Endothelial cell of umbilical vein (primary cell): Measurements from ENCODE around the gene SLMAP. TPM values are rescaled to one million over a fixed set of nuclear protein-coding genes. Genes with fewer than 3 reads are reported as not detected.
A peak's percentile ranks its signal among the peaks of the same experiment; 100 is the strongest.

Source experiments
- BruUV-seq: library from RNA; stranded (reverse); fragments of 400-500 nt; replicated peaks from 2 replicates; lab custom pipeline; 2021; lab: Mats Ljungman, UMichigan
- CTCF ChIA-PET: fragments of 300-600, 350-600 bp; sonication (Branson Sonifier 250); formaldehyde crosslinking; loops from one replicate; lab custom pipeline; 2021; ENCODE audit warnings: antibody characterized with exemption, inconsistent platforms; lab: Charles Lee
- POLR2A ChIA-PET: fragments of 300-600, 350-600 bp; sonication (Branson Sonifier 250); formaldehyde crosslinking; loops from one replicate; lab custom pipeline; 2021; ENCODE audit warnings: antibody characterized with exemption, inconsistent platforms; lab: Charles Lee
- DNase-seq: peaks from one replicate; pipeline ENCODE4 v3.0.0-alpha.2; 2011; ENCODE audit warnings: low read depth, low spot score
- FAIRE-seq: peaks from 2 replicates; lab custom pipeline; 2011; peaks lifted over from hg19 to GRCh38; lab: Jason Lieb, UNC
- H2AFZ ChIP-seq: 2 replicates; pipeline ENCODE4 v1.6.0; 2012; ENCODE audit warnings: low read depth, low read length, control low read depth, inconsistent platforms
- H3K27ac ChIP-seq: 2 replicates; pipeline ENCODE4 v1.5.1; 2011; ENCODE audit warnings: low read depth, mild to moderate bottlenecking, control low read depth, low read length, moderate library complexity; ENCODE audit not compliant: insufficient read depth
- H3K27me3 ChIP-seq, 2 experiments: 2 replicates each; pipeline versions ENCODE4 v1.6.0 to v1.6.1; 2011; ENCODE audit warnings: low read length in 2 of 2, mixed read lengths in 1 of 2; ENCODE audit not compliant: control insufficient read depth in 2 of 2, insufficient read depth in 2 of 2
- H3K36me3 ChIP-seq, 2 experiments: 2 replicates in 1 of 2; 3 replicates in 1 of 2; pipeline ENCODE4 v1.5.1; 2011; ENCODE audit warnings: low read length in 2 of 2, mild to moderate bottlenecking in 1 of 2, moderate library complexity in 1 of 2; ENCODE audit not compliant: control insufficient read depth in 2 of 2, insufficient read depth in 2 of 2; ENCODE audit errors: extremely low read depth in 1 of 2
- H3K4me1 ChIP-seq: 3 replicates; pipeline ENCODE4 v1.5.1; 2011; ENCODE audit warnings: mild to moderate bottlenecking, low read length; ENCODE audit not compliant: control insufficient read depth, insufficient read depth; ENCODE audit errors: extremely low read depth
- H3K4me2 ChIP-seq: 2 replicates; pipeline ENCODE4 v1.6.1; 2011; ENCODE audit warnings: low read length, control low read depth, mixed read lengths; ENCODE audit not compliant: insufficient read depth
- H3K4me3 ChIP-seq, 3 experiments: fragments of 200-600 bp in 1 of 3; sonication (generic), shearing (Covaris generic) in 1 of 3; replicated peaks in 1 of 3; 2 replicates each; pipeline ENCODE4 v1.5.1; 2011 to 2016; ENCODE audit warnings: control low read depth in 3 of 3, low read length in 3 of 3, mild to moderate bottlenecking in 2 of 3, inconsistent platforms in 1 of 3, low read depth in 1 of 3, moderate library complexity in 1 of 3; ENCODE audit not compliant: insufficient read depth in 1 of 3
- H3K79me2 ChIP-seq: 2 replicates; pipeline ENCODE4 v1.6.0; 2012; ENCODE audit warnings: low read length, inconsistent platforms; ENCODE audit not compliant: control insufficient read depth, insufficient read depth
- H3K9ac ChIP-seq: replicated peaks from 2 replicates; pipeline ENCODE3; 2011; ENCODE audit warnings: low read length, control low read depth; ENCODE audit not compliant: insufficient read depth; ENCODE audit errors: extremely low read depth
- H3K9me1 ChIP-seq: replicated peaks from 3 replicates; pipeline ENCODE4 v1.6.0; 2011; ENCODE audit warnings: mild to moderate bottlenecking, low read length; ENCODE audit not compliant: control insufficient read depth, insufficient read depth; ENCODE audit errors: extremely low read depth
- H3K9me3 ChIP-seq: replicated peaks from 2 replicates; pipeline ENCODE4 v1.5.1; 2012; ENCODE audit warnings: low read length, inconsistent platforms; ENCODE audit not compliant: control insufficient read depth, insufficient read depth
- H4K20me1 ChIP-seq: replicated peaks from 2 replicates; pipeline ENCODE3; 2011; ENCODE audit warnings: mild to moderate bottlenecking, low read length; ENCODE audit not compliant: control insufficient read depth, insufficient read depth; ENCODE audit errors: extremely low read depth
- EZH2 ChIP-seq: IDR thresholded peaks from 2 replicates; pipeline ENCODE4 v1.6.1; 2012; ENCODE audit warnings: borderline replicate concordance, low read depth, mild to moderate bottlenecking, moderate library complexity, low read length, inconsistent platforms; ENCODE audit not compliant: severe bottlenecking
- GATA2 ChIP-seq: IDR thresholded peaks from 2 replicates; pipeline ENCODE4 v1.7.0; 2011; ENCODE audit warnings: low read depth, mild to moderate bottlenecking, moderate library complexity, mixed read lengths, low read length; ENCODE audit not compliant: insufficient read length, insufficient read depth
- JUN ChIP-seq: IDR thresholded peaks from 2 replicates; pipeline ENCODE4 v1.6.1; 2011; ENCODE audit warnings: borderline replicate concordance, low read depth; ENCODE audit not compliant: insufficient read length, insufficient read depth
- MYC ChIP-seq: IDR thresholded peaks from one replicate; pipeline ENCODE4 v1.6.1; 2011; ENCODE audit warnings: mild to moderate bottlenecking, low read depth, low read length
- POLR2AphosphoS5 ChIP-seq: IDR thresholded peaks from 2 replicates; pipeline ENCODE4 v1.6.1; 2012; ENCODE audit warnings: low read depth, mild to moderate bottlenecking, control low read depth, low read length, moderate library complexity; ENCODE audit not compliant: insufficient read depth
- dilution Hi-C: fragments of 300-500 bp; cut with MboI; formaldehyde crosslinking; loops from one replicate; pipeline ENCODE4 v1.15.0; 2019; ENCODE audit warnings: low sequenced_read_pairs; ENCODE audit not compliant: extremely low pct_ligation_motif_present
- intact Hi-C: fragments of 100-400 bp; cut with micrococcal nuclease; formaldehyde crosslinking; loops from one replicate; pipeline ENCODE4 v1.10.0; 2022
- polyA plus RNA-seq, 4 experiments: library from polyadenylated mRNA; depleted of rRNA in 3 of 4; stranded (reverse) in 3 of 4; unstranded in 1 of 4; fragments of >200 nt; gene quantifications; 2 replicates each; pipeline versions ENCODE4 v1.2.1 to v1.2.3, GENCODE V29; 2011 to 2012; ENCODE audit warnings: missing spikeins in 1 of 4
- total RNA-seq: library from RNA; stranded (reverse); gene quantifications from 2 replicates; pipeline ENCODE4 v1.2.3, GENCODE V29; 2021
- TF ChIP-seq, protein P1 (sequence below), 2 donors: IDR thresholded peaks; 1 replicate in 1 of 2; 2 replicates in 1 of 2; pipeline ENCODE4 v1.5.1; 2011; ENCODE audit warnings: low read length in 2 of 2, mild to moderate bottlenecking in 2 of 2, moderate library complexity in 2 of 2, control low read depth in 1 of 2, inconsistent platforms in 1 of 2, low read depth in 1 of 2; ENCODE audit not compliant: insufficient read depth in 1 of 2; ENCODE audit errors: extremely low read depth in 1 of 2

Gene SLMAP
- total and polyA plus RNA-seq, 2 donors (not counting 3 experiments of a cell fraction or from before 2014, with no cell fraction given) = 9.8 to 54.7 TPM

- Histone ChIP-seq H3K9ac (no peak overlapping the region), H3K27ac (no peak overlapping the region), H3K79me2 (no peaks in the 10 kb centered on the region), H2AFZ (no peak overlapping the region), H3K4me2 (no peak overlapping the region), H3K4me3 (no peak overlapping the region), H3K36me3 (peaks cover 1 to 7% of the 10 kb centered on the region in 2 experiments), H3K27me3 (no peaks in the 10 kb centered on the region), H3K9me1 (no peaks in the 10 kb centered on the region), H4K20me1 (no peaks in the 10 kb centered on the region), H3K9me3 (no peaks in the 10 kb centered on the region), H3K4me1 (peaks cover 12% of the 10 kb centered on the region)
- CTCF ChIA-PET = interaction anchor here (0.9 to 3.5 kb wide), 6 partner anchors 12 to 514 kb away, joined by 3 to 26 read pairs (median 3); no protein-coding TSS in a partner anchor
- POLR2A ChIA-PET = no interaction called here
- FAIRE-seq (peak; percentile 63), DNase-seq (peak; percentile 43)
- BruUV-seq = no TSS peak
- dilution Hi-C loops (no loop called here), intact Hi-C loops (loop anchor here (5.0 kb wide), 1 partner anchor 44 kb away; no protein-coding TSS in a partner anchor)
- TF ChIP-seq MYC (no peak), GATA2 (no peak), JUN (no peak), EZH2 (no peak), POLR2AphosphoS5 (no peak)
- TF ChIP-seq, protein P1, sequence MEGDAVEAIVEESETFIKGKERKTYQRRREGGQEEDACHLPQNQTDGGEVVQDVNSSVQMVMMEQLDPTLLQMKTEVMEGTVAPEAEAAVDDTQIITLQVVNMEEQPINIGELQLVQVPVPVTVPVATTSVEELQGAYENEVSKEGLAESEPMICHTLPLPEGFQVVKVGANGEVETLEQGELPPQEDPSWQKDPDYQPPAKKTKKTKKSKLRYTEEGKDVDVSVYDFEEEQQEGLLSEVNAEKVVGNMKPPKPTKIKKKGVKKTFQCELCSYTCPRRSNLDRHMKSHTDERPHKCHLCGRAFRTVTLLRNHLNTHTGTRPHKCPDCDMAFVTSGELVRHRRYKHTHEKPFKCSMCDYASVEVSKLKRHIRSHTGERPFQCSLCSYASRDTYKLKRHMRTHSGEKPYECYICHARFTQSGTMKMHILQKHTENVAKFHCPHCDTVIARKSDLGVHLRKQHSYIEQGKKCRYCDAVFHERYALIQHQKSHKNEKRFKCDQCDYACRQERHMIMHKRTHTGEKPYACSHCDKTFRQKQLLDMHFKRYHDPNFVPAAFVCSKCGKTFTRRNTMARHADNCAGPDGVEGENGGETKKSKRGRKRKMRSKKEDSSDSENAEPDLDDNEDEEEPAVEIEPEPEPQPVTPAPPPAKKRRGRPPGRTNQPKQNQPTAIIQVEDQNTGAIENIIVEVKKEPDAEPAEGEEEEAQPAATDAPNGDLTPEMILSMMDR (IDR thresholded peaks at IDR 0.05; ENCODE audit: extremely low read depth in 1 of 2, insufficient read depth in 1 of 2, low read depth in 1 of 2, low read length in 2 of 2) = peak; percentile 38 to 45
Observed at GRCh38 chr3:57910990-57911389, 154.9 kb downstream of the SLMAP start.
